Measurements from ENCODE around the gene ZC3H12D.

The ZC3H12D gene

DNA sequence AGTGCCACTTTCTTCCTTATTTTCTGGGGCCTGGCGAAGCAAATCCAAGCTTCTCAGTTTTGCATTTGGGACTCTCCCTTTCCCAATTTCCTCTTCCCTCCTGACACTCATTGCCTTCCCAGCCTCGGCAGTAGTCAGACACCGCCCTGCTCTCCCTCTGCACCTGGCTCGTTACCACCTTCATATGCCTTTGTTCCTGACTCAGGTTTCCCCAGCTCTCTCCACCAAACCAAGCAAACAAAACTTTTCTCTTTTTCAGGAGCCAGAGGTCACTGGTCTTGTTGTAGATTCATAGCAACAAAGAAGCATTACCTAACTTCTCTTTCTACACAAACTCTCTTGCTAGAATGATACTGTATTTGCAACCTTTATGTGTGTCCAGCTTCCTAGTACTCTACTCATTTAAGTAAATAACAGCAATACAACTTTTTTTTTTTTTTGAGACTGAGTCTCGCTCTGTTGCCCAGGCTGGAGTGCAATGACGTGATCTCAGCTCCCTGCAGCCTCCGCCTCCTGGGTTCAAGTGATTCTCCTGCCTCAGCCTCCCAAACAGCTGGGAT is 9.0 kb upstream of the ZC3H12D start:
- no peak for TF ChIP-seq ZFX (IDR thresholded peaks at IDR 0.05)
- TF ChIP-seq, protein P1, sequence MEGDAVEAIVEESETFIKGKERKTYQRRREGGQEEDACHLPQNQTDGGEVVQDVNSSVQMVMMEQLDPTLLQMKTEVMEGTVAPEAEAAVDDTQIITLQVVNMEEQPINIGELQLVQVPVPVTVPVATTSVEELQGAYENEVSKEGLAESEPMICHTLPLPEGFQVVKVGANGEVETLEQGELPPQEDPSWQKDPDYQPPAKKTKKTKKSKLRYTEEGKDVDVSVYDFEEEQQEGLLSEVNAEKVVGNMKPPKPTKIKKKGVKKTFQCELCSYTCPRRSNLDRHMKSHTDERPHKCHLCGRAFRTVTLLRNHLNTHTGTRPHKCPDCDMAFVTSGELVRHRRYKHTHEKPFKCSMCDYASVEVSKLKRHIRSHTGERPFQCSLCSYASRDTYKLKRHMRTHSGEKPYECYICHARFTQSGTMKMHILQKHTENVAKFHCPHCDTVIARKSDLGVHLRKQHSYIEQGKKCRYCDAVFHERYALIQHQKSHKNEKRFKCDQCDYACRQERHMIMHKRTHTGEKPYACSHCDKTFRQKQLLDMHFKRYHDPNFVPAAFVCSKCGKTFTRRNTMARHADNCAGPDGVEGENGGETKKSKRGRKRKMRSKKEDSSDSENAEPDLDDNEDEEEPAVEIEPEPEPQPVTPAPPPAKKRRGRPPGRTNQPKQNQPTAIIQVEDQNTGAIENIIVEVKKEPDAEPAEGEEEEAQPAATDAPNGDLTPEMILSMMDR (conservative IDR thresholded peaks at IDR 0.05), result no peak
- no peak overlapping the region for H3K27ac ChIP-seq

DNA sequence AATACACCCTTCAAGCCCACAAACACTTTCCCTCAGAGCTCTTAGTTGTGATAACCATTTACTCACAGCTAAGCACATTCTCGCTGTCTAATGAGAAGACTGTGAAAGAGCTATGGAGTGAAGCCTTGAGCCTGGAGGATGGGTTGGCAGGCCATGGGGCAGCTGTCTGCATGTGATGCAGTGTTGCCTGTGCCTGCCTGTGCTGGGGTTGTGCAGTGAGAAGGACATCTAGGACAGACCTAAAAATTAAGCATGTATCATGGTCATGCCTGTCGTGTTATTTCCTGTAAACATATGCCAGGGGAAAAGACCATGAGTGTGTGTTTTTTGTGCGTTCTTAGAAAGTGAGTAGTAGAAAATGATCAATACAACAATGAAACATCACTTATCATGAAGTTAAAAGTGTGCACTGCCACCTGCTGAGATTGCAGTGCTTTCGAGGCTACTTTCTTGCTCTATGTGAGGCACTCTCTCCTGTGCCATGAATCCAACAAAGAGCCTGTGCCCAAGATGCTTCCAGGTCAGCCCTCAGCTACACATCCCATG is 8.1 kb upstream of the ZC3H12D start:
- H3K27ac ChIP-seq, result no peak overlapping the region
- no peak for TF ChIP-seq ZFX (IDR thresholded peaks at IDR 0.05)
- TF ChIP-seq, protein P1 (conservative IDR thresholded peaks at IDR 0.05), result no peak

DNA sequence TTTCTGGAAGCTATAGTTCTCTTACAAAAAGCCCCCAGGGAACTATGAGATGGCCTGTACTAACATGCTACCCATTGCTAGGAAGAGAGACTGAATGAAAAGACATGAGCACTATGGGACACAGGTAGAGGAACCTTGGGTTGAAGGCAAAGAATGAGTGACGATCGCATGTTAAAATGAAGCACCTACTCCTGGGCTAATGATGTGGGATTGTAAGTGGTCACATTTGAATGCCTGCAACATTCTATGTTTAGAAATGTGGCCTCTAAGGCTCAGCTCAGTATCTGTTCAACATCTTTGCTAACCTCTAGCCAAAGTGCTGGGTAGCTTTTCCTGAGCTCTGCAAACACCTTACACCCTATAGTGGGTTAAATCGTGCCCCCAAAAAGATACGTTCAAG is 5.2 kb upstream of the ZC3H12D start:
- H3K27ac ChIP-seq, result no peak overlapping the region
- TF ChIP-seq, protein P1 (conservative IDR thresholded peaks at IDR 0.05), result no peak
- no peak for TF ChIP-seq ZFX (IDR thresholded peaks at IDR 0.05)

DNA sequence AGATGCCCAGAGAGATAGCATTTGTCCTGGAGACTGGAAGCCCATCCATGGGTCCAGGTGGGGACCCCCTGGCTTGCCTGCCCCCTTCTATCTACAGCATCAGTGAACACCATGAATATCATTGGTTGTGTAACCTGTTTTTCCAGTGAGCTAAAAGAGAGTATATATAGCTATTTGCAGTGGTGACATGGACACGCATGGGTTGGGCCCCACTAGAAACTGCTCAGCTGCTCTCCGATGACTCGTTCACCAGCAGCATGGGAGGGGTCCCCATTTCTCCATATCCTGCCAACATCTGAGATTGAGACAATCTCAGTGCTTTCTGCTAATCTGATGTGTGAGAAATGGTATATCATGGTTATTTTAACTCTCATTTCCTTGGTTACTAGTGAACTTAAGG is 4.0 kb upstream of the ZC3H12D start:
- TF ChIP-seq, protein P1 (conservative IDR thresholded peaks at IDR 0.05), result no peak
- no peak for TF ChIP-seq ZFX (IDR thresholded peaks at IDR 0.05)
- H3K27ac ChIP-seq, result no peak overlapping the region

DNA sequence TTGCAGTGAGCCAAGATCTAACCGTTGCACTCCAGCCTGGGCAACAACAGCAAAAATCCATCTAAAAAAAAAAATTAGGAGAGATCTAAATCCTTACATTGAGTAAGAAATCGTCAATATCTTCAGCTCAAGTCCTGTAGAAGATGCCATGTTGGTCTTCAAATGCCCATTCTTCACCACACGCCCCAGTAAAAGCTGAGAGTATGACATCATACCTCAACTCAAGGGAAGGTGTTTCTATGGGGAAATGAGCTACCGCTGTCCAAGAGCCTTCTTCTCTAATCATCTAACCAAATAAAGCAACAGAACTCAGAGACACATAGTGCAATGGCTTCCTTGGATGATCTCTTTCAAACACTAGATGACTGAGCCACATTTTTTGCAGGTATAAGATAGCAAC is 2.5 kb upstream of the ZC3H12D start:
- no peak for TF ChIP-seq ZFX (IDR thresholded peaks at IDR 0.05)
- TF ChIP-seq, protein P1 (conservative IDR thresholded peaks at IDR 0.05), result no peak
- no peak overlapping the region for H3K27ac ChIP-seq

DNA sequence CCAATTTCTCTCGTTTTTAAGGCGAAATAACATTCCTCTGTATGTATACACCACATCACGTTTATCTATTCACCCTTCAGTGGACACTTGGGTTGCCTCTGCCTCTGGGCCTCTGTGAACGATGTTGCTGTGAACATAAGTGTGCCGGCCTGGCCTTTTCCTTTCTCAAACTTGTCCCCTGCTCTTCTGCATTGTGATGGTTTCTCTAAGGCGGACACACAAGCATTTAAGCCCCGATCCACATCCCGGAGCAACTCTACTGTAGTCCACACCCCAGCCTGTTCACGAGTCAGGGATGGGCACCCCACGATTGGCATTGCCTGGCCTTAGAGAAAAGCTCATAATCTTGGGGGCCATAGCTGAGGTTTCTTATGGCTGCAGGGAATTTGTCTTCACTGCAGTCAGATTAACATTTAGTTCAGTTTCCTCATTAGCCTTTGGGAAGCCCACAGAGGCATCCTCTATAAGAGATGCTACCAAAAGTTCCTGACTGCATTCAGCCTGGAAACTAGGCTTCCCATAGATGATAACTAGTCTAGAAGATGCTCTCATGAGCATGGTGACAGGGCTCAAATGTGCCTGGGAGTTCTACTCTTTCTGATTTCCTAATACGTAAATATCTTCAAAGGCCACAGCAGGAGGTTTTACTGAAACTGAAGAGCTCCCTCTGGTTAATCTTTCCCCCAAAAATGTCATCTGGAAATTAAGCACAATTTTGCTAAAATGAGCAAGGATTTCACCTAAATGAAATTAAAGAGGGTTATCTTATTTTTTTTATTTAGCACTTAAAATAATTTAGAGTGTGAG is 762 bp downstream of the ZC3H12D start:
- TF ChIP-seq ZFX (IDR thresholded peaks at IDR 0.05), result no peak
- TF ChIP-seq, protein P1 (conservative IDR thresholded peaks at IDR 0.05), result no peak
- no peak overlapping the region for H3K27ac ChIP-seq

DNA sequence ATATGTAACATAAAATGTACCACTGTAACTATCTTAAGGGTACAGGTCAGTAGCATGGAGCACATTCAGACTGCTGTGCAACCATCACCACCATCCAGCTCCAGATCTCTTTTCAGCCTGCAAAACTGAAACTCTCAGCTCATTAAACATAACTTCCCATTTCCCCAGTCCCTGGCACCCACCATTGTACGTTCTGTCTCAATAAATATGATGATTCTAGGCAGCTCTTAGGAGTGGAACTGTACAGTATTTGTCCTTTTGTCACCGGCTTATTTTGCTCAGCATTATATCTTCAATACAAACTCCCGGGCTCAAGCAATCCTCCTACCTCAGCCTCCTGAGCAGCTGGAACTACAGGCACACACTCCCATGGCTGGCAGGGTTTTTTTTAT is 1.5 kb downstream of the ZC3H12D start:
- TF ChIP-seq, protein P1 (conservative IDR thresholded peaks at IDR 0.05), result no peak
- TF ChIP-seq ZFX (IDR thresholded peaks at IDR 0.05), result no peak
- no peak overlapping the region for H3K27ac ChIP-seq

Data from C4-2B (cell line).